ENCODE data around the gene RPL36AL.

GRCh38 chr14:49586673-49587460 lies 33.6 kb downstream of the RPL36AL start:
- TF ChIP-seq, protein P1, sequence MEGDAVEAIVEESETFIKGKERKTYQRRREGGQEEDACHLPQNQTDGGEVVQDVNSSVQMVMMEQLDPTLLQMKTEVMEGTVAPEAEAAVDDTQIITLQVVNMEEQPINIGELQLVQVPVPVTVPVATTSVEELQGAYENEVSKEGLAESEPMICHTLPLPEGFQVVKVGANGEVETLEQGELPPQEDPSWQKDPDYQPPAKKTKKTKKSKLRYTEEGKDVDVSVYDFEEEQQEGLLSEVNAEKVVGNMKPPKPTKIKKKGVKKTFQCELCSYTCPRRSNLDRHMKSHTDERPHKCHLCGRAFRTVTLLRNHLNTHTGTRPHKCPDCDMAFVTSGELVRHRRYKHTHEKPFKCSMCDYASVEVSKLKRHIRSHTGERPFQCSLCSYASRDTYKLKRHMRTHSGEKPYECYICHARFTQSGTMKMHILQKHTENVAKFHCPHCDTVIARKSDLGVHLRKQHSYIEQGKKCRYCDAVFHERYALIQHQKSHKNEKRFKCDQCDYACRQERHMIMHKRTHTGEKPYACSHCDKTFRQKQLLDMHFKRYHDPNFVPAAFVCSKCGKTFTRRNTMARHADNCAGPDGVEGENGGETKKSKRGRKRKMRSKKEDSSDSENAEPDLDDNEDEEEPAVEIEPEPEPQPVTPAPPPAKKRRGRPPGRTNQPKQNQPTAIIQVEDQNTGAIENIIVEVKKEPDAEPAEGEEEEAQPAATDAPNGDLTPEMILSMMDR (IDR thresholded peaks at IDR 0.05): peak; percentile 64 to 84 (median 74)
- TF ChIP-seq POLR2A (IDR thresholded peaks at IDR 0.05): no peak
